ENCODE measurements around the gene ETV2.
"Not testable (repeated sequence)": the region's sequence is repeated elsewhere in the genome, so short reads cannot be mapped to it uniquely, and the experiment has no call there.

DNA sequence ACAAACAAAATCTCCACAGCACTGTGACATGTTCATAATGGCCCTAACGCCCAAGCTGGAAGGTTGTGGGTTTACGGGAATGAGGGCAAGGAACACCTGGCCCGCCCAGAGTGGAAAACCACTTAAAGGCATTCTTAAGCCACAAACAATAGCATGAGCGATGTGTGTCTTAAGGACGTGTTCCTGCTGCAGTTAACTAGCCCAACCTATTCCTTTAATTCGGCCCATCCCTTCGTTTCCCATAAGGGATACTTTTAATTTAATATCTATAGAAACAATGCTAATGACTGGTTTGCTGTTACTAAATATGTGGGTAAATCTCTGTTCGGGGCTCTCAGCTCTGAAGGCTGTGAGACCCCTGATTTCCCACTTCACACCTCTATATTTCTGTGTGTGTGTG, 34.4 kb upstream of the ETV2 start:
- TF ChIP-seq MAX (IDR thresholded peaks at IDR 0.05); CTCF (IDR thresholded peaks at IDR 0.05; ENCODE audit: low read depth, low read length, missing input control); RAD21 (IDR thresholded peaks at IDR 0.05); TAF1 (conservative IDR thresholded peaks at IDR 0.05); EGR1 (IDR thresholded peaks at IDR 0.05; ENCODE audit: low read depth in 2 of 2); RXRA (IDR thresholded peaks at IDR 0.05): not testable (repeated sequence)

All from liver (tissue), 3 donors.